Keratinocyte (primary cell): ENCODE results near the gene MSTN. TPM values are rescaled to one million over a fixed set of nuclear protein-coding genes. Genes with fewer than 3 reads are reported as not detected.

ENCODE experiments used
- DNase-seq: peaks from one replicate; pipeline ENCODE4 v3.0.0-alpha.2; 2011; ENCODE audit warnings: low read depth, missing footprints, low spot score
- FAIRE-seq: peaks from 2 replicates; lab custom pipeline; 2011; peaks lifted over from hg19 to GRCh38; lab: Jason Lieb, UNC
- H2AFZ ChIP-seq: 2 replicates; pipeline ENCODE4 v1.6.0; 2012; ENCODE audit warnings: low read length, control low read depth, inconsistent platforms; ENCODE audit not compliant: control insufficient read depth
- H3K27ac ChIP-seq: 2 replicates; pipeline ENCODE4 v1.5.1; 2011; ENCODE audit warnings: low read length; ENCODE audit not compliant: control insufficient read depth, insufficient read depth
- H3K27me3 ChIP-seq: 3 replicates; pipeline ENCODE4 v1.6.0; 2011; ENCODE audit warnings: low read length; ENCODE audit not compliant: control insufficient read depth, insufficient read depth; ENCODE audit errors: extremely low read depth
- H3K36me3 ChIP-seq, 2 experiments: 2 replicates in 1 of 2; 3 replicates in 1 of 2; pipeline ENCODE4 v1.5.1; 2011; ENCODE audit warnings: low read length in 2 of 2, mild to moderate bottlenecking in 1 of 2; ENCODE audit not compliant: control insufficient read depth in 2 of 2, insufficient read depth in 2 of 2; ENCODE audit errors: extremely low read depth in 1 of 2
- H3K4me1 ChIP-seq: 3 replicates; pipeline ENCODE4 v1.5.1; 2011; ENCODE audit warnings: low read length; ENCODE audit not compliant: control insufficient read depth, insufficient read depth; ENCODE audit errors: extremely low read depth
- H3K4me2 ChIP-seq: 3 replicates; pipeline ENCODE4 v1.6.0; 2011; ENCODE audit warnings: low read depth, low read length; ENCODE audit not compliant: control insufficient read depth, insufficient read depth; ENCODE audit errors: extremely low read depth
- H3K4me3 ChIP-seq, 3 experiments: fragments of 200-600 bp in 1 of 3; sonication (generic) in 1 of 3; 2 replicates in 2 of 3; 3 replicates in 1 of 3; pipeline ENCODE4 v1.5.1; 2011 to 2016; ENCODE audit warnings: low read length in 3 of 3, mild to moderate bottlenecking in 3 of 3, control low read depth in 2 of 3, inconsistent platforms in 1 of 3, low read depth in 1 of 3, mixed read lengths in 1 of 3, mixed run types in 1 of 3, moderate library complexity in 1 of 3; ENCODE audit not compliant: control insufficient read depth in 2 of 3, insufficient read depth in 2 of 3; ENCODE audit errors: extremely low read depth in 1 of 3
- H3K79me2 ChIP-seq: 2 replicates; pipeline ENCODE4 v1.6.0; 2012; ENCODE audit warnings: low read length; ENCODE audit not compliant: control insufficient read depth, insufficient read depth
- H3K9ac ChIP-seq: 3 replicates; pipeline ENCODE4 v1.6.0; 2011; ENCODE audit warnings: low read length; ENCODE audit not compliant: control insufficient read depth, insufficient read depth; ENCODE audit errors: extremely low read depth
- H3K9me1 ChIP-seq: 3 replicates; pipeline ENCODE4 v1.6.0; 2011; ENCODE audit warnings: low read length; ENCODE audit not compliant: control insufficient read depth, insufficient read depth; ENCODE audit errors: extremely low read depth
- H3K9me3 ChIP-seq: 2 replicates; pipeline ENCODE4 v1.5.1; 2012; ENCODE audit warnings: low read depth, low read length; ENCODE audit not compliant: control insufficient read depth
- H4K20me1 ChIP-seq: 3 replicates; pipeline ENCODE4 v1.6.0; 2011; ENCODE audit warnings: low read length; ENCODE audit not compliant: control insufficient read depth, insufficient read depth; ENCODE audit errors: extremely low read depth
- CTCF ChIP-seq, 3 experiments: IDR thresholded peaks in 1 of 3; conservative IDR thresholded peaks in 1 of 3; optimal IDR thresholded peaks in 1 of 3; 2 replicates in 2 of 3; 3 replicates in 1 of 3; pipeline versions ENCODE3 to v1.5.1; 2011; ENCODE audit warnings: low read length in 3 of 3, mild to moderate bottlenecking in 3 of 3, moderate library complexity in 2 of 3, control low read depth in 1 of 3, inconsistent platforms in 1 of 3; ENCODE audit not compliant: insufficient read depth in 2 of 3; ENCODE audit errors: extremely low read depth in 1 of 3
- EZH2 ChIP-seq: IDR thresholded peaks from one replicate; pipeline ENCODE4 v1.6.1; 2012; ENCODE audit warnings: inconsistent platforms, mild to moderate bottlenecking, low read length, moderate library complexity
- dilution Hi-C: fragments of 300-500 bp; cut with MboI; formaldehyde crosslinking; loops from one replicate; pipeline ENCODE4 v1.7.0; 2020; ENCODE audit warnings: low sequenced_read_pairs; ENCODE audit not compliant: extremely low pct_ligation_motif_present
- polyA plus RNA-seq, 5 experiments: library from polyadenylated mRNA; depleted of rRNA in 3 of 5; stranded (reverse) in 3 of 5; stranded (forward) in 1 of 5; unstranded in 1 of 5; fragments of >200 nt; gene quantifications; 1 replicate in 1 of 5; 2 replicates in 3 of 5; 3 replicates in 1 of 5; pipeline versions ENCODE4 v1.2.1 to v1.2.3, GENCODE V29; 2011 to 2012; ENCODE audit warnings: missing spikeins in 2 of 5, low read depth in 1 of 5, low replicate concordance in 1 of 5

MSTN gene
- polyA plus RNA-seq, 1 donor (not counting 4 experiments of a cell fraction or from before 2014, with no cell fraction given), result not detected

GRCh38 chr2:190093793-190094192 is 31.3 kb upstream of the MSTN start:
- no peaks in the 10 kb centered on the region for H3K9me1 ChIP-seq
- H3K27me3 ChIP-seq, result no peaks in the 10 kb centered on the region
- no peak overlapping the region for H2AFZ ChIP-seq
- H3K9ac ChIP-seq, result no peak overlapping the region
- dilution Hi-C loops, result no loop called here
- no peaks in the 10 kb centered on the region for H4K20me1 ChIP-seq
- no peak overlapping the region for H3K4me2 ChIP-seq
- no peak overlapping the region for H3K4me3 ChIP-seq
- no peaks in the 10 kb centered on the region for H3K36me3 ChIP-seq
- no peak overlapping the region for H3K27ac ChIP-seq
- no peak for TF ChIP-seq CTCF (optimal IDR thresholded peaks at IDR 0.05 in 1 of 3, IDR thresholded peaks at IDR 0.05 in 1 of 3, conservative IDR thresholded peaks at IDR 0.05 in 1 of 3; ENCODE audit: extremely low read depth in 1 of 3, insufficient read depth in 2 of 3, low read length in 3 of 3)
- TF ChIP-seq EZH2, result no peak
- FAIRE-seq, result no peak
- H3K9me3 ChIP-seq, result no peaks in the 10 kb centered on the region
- no peak for DNase-seq
- H3K4me1 ChIP-seq, result no peaks in the 10 kb centered on the region
- no peaks in the 10 kb centered on the region for H3K79me2 ChIP-seq

GRCh38 chr2:190090148-190090547 is 27.6 kb upstream of the MSTN start:
- no peaks in the 10 kb centered on the region for H3K79me2 ChIP-seq
- FAIRE-seq (no peak), DNase-seq (no peak)
- no peaks in the 10 kb centered on the region for H3K4me1 ChIP-seq
- no peak overlapping the region for H3K27ac ChIP-seq
- no peak overlapping the region for H3K9ac ChIP-seq
- no peaks in the 10 kb centered on the region for H3K27me3 ChIP-seq
- dilution Hi-C loops, result no loop called here
- H3K36me3 ChIP-seq, result no peaks in the 10 kb centered on the region
- no peak overlapping the region for H2AFZ ChIP-seq
- H3K4me2 ChIP-seq, result no peak overlapping the region
- no peak overlapping the region for H3K4me3 ChIP-seq
- no peaks in the 10 kb centered on the region for H3K9me3 ChIP-seq
- no peaks in the 10 kb centered on the region for H4K20me1 ChIP-seq
- no peaks in the 10 kb centered on the region for H3K9me1 ChIP-seq
- TF ChIP-seq CTCF (optimal IDR thresholded peaks at IDR 0.05 in 1 of 3, IDR thresholded peaks at IDR 0.05 in 1 of 3, conservative IDR thresholded peaks at IDR 0.05 in 1 of 3; ENCODE audit: extremely low read depth in 1 of 3, insufficient read depth in 2 of 3, low read length in 3 of 3) (no peak), EZH2 (no peak)
